ENCODE results near the gene TFEB. TPM values are rescaled to one million over a fixed set of nuclear protein-coding genes. Genes with fewer than 3 reads are reported as not detected.

TFEB gene
- 39.5 TPM for total RNA-seq
- long read RNA-seq, transcript TFEB-204 (9 exons, 2,331 nt): major isoform, 38 of 46 reads
- long read RNA-seq, partial matches to known transcripts: 3 of 46 reads
- long read RNA-seq, other reads (novel, unspliced or antisense): 4 of 46 reads

DNA sequence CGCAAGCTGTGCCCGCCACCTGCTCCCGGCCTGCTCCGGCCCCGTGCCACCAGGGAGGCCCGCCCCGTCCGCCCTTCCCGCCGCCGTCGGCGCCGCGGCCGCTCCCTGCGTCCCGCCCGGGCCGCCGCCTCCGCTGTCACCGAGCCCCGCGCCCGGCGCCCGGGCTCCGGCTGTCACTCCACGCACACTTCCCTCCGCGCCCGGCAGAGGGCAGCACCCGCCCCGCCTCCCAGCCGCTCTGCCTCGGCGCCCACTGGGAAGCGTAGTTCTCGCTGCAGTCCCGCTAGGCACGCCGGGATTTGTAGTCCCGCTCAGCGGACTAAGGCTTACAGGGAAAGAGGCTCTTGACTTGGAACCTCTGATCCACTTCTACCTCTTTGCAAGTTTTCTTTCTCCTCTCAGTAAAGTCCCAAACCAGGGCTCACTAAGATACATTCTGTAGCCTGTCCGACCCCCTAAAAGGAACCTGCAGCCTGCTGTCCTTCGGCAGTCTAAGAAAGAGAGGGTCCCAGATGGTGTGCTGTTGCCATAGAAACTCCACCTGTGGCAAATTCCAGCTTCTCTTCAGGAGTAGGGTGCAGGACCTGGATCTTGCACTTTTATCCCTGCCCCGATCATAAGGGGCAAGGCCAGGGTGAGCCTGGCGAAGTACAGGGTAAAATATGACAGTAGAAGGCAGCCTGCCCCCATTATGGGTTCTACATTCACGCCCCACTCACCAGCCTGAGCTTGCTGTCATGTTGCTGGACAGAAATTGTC lies at the start of gene TFEB:
TFEB (minus strand) TSS at position 182 of the 759 bp plus-strand sequence. CDS start 44,395 bp downstream, outside the sequence.
- intact Hi-C loops (cut with DNase I): loop anchor here (1.0 to 2.0 kb wide), 3 partner anchors 29 to 51 kb away; partner anchors contain the start of genes FRS3 and TOMM6

DNA sequence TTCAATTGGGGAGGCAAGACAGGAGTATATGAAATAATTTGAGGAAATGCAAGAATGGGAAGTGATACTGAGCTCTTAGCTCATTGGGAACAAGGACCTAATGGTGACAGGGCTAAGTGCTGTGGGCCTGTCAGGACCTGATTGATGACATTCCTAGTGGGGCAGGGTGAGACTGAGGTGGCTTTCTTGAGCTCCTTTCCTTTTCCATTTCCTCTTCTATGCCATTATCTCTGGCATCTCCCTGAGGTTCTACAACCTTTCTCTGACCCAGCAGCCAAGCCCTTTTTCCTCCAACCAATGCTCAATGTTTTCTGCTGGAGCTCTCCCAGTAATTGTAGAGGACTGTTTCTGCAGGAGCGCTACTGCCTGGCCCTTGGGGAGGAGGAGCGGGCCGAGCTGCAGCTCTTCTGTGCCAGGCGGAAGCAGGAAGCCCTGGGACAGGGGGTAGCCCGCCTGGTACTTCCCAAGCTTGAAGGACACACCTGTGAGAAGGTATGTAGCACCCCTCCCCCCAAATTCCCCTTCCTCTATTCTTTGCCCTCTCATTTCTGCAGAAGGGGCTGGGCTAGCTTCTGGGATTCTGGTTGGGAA lies 49.3 kb upstream of the TFEB start:
- no peak for DNase-seq (ENCODE audit: missing footprints)
- intact Hi-C loops (cut with DNase I): loop anchor here (5.0 to 10.0 kb wide), 3 partner anchors 113 to 1100 kb away; partner anchors contain the start of genes MRPS10 and USP49
- no peak for ATAC-seq

More for the DNA sequence above, at the start of gene TFEB:
- peak; percentile 98 for DNase-seq (ENCODE audit: missing footprints)
- ATAC-seq: peak; percentile 70

GRCh38 chr6:41783106-41783780 lies 47.8 kb upstream of the TFEB start:
- DNase-seq (ENCODE audit: missing footprints): no peak

GRCh38 chr6:41781366-41781730 lies 45.9 kb upstream of the TFEB start:
- intact Hi-C loops (cut with DNase I): loop anchor here (10.0 kb wide), 1 partner anchor 1103 kb away; no protein-coding TSS in a partner anchor
- ATAC-seq (no peak), DNase-seq (ENCODE audit: missing footprints) (no peak)

More at GRCh38 chr6:41783106-41783780, 47.8 kb upstream of the TFEB start:
- no peak for ATAC-seq
- intact Hi-C loops (cut with DNase I): loop anchor here (10.0 kb wide), 1 partner anchor 1102 kb away; no protein-coding TSS in a partner anchor

DNA sequence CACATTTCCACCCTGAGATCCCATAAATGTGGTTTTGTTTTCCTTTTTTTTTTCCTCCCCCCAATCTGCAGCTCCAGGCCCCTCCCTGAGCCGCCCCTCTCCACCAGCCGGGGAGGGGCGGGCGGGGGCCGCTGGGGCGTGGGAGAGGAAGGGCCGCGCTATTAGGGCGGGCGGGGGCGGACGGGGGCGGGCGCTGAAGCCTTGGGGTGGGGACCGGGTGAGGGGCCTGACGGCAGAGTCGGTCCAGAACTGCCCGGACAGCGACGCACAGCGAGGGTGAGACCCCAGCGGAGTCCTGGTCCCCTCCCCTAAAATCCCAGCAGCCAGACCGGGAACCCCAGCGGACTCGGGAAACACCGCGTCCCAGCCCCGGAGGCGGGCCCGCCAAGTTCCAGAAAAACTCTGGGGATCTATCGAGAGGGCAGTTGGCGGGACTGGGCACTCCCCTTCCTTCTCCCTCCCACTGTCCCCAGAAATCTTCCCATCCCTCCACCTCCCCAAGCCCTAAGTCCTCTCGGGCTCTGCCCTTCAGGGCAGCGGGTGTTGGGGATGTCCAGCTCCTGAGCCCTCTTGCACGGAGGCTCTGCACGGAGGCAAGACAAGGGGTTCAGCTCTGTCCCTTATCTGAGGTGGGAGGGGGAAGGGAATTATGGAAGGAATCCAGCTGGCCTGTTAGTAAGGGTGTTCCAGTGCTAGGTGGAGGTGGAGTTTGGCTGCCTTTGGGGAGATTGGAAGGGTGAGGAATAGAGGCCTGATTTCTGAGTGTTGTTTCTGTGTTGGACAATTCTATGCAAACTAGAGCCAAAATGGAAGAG lies 45.4 kb upstream of the TFEB start, which contains the start of gene PRICKLE4:
PRICKLE4 (plus strand) TSS at position 232 of the 815 bp plus-strand sequence. CDS start 2,692 bp downstream, outside the sequence.
- peak; percentile 36 for ATAC-seq
- DNase-seq (ENCODE audit: missing footprints): peak; percentile 76
- intact Hi-C loops (cut with DNase I): loop anchor here (1.0 to 10.0 kb wide), 4 partner anchors 157 to 1104 kb away; no protein-coding TSS in a partner anchor

- intact Hi-C loops (cut with DNase I): loop anchor here (1.0 to 10.0 kb wide), 8 partner anchors 45 to 1105 kb away; partner anchors contain the start of gene TFEB
- peak; percentile 99 for DNase-seq (ENCODE audit: missing footprints)
- ATAC-seq: peak; percentile 97
Observed at GRCh38 chr6:41779788-41780550, 44.6 kb upstream of the TFEB start, which contains the start of gene FRS3. TSS of gene FRS3 (minus strand) at chr6:41779900. CDS start at chr6:41776987, 2,913 bp downstream.

DNA sequence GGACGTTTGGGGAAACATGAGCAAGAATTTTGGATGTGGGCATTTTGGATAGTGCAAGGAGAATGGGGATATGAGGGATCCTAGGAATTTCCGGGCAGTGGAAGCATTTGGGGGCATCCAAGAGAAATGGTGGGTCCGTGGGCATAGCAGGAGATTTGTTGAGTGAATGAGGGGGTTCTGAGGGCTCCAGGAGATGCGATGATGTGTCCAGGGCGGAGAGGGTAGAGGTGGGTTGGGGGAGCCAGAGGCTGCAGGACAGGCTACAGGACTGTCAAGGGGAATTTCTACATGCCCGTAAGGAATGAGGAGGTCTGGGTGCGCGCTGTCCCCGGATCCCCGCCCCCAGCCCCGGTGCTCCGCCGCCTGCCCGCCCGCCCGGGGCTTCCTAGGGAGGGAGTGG lies 43.9 kb upstream of the TFEB start:
- intact Hi-C loops (cut with DNase I): loop anchor here (2.0 to 5.0 kb wide), 4 partner anchors 45 to 412 kb away; partner anchors contain the start of gene TFEB
- ATAC-seq (no peak), DNase-seq (ENCODE audit: missing footprints) (no peak)

DNA sequence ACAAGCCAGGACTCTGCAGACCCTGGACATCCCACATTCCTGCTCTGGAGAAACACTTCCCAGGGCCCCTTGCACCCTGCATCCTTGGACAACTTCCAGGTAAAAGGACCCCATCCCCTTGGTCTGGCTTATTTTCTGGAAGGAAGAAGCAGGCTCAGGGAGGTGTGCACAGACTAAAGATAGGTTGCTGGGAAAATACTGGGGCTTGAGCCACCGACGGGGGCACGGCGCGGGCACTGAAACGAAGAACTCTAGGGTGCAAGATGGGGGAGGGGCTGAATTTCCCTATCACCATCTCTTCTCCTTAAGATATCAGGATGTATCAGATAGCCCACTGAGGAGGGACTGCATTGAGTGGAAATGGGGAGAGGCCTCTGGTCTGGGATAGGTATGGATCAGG lies 43.5 kb upstream of the TFEB start:
- ATAC-seq (no peak), DNase-seq (ENCODE audit: missing footprints) (no peak)
- intact Hi-C loops (cut with DNase I): loop anchor here (2.0 to 5.0 kb wide), 4 partner anchors 44 to 412 kb away; partner anchors contain the start of gene TFEB

DNA sequence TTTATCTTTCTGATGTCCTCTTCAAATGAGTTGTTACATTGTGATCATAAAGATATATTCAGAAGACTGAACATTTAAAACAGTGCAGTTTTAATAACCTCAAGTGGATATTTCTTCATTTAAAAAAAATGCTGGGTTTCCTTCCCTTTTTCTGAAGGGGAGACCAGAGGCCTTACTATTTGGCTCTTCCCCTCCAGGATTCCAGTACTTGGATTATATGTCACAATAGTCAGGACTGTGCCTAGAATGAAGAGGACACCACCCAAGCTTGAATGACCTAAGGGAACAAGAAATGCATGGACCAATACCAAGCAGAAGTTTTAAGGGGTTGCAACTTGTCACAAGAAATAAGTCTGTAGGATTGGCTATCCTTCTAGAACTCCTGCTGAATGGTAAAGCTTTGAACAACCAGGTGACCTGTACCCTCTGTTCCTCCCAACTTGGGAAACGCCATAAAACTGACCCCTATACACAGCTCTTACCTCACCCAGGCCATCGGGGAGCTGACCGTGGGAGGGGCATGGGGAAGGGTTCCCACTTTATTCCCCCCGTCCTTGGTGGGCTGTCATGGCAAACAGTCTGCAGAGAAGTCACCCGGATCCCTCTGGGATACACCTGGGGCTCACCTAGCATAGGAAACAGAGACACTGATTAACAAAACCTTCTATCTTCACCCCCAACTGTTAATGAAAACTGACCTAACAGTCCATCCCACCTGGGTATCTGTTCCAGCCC lies 42.3 kb upstream of the TFEB start:
- intact Hi-C loops (cut with DNase I): loop anchor here (2.0 to 5.0 kb wide), 4 partner anchors 43 to 410 kb away; partner anchors contain the start of gene TFEB
- ATAC-seq (no peak), DNase-seq (ENCODE audit: missing footprints) (no peak)

DNA sequence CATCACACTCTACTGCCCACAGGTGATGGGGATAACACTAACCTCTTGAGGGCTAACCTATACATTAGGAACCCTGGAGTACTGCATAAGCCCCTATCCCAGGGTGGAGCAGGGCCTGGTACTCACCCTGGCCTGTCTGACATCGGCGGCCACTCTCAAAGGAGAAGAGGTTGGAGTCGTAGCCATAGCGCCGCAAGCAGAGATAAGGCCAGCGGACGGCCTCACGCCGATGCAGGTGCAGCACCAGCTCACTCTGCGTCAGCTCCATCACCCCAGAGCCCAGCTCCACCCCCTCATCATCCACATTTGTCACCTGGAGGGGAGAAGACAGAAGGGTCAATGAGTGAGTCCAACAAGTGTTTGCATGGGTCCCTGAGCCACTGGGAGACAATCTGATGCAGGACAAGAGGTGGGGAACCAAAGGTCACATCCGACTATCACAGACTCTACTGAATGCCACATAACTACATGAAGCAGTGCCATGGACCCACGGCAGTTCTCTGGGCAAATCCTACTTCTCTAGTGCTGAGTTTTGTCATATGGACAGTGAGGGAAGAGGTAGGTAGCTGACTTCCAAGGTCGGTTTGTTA lies 40.0 kb upstream of the TFEB start:
- intact Hi-C loops (cut with DNase I): loop anchor here (5.0 kb wide), 3 partner anchors 78 to 408 kb away; no protein-coding TSS in a partner anchor
- ATAC-seq (no peak), DNase-seq (ENCODE audit: missing footprints) (no peak)

DNA sequence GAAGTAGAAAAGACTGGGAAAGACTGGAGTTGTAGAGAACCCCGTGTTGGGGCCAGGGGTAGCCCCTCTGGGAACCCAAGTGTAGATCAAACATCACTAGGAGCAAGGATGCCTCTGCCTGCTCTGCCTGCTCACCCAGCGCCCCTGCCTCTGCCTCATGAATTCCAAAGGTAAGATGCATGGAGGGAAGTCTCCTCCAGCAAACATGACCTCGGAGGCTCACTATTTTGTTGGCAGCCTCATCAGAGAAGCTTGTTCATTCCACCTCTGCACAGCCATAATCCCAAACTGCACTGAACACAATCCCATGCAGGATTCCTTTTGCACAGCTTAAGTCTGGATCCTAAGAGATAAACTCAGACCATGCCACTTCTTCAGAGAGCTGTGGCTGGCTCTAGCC lies 39.4 kb upstream of the TFEB start:
- DNase-seq (ENCODE audit: missing footprints): no peak
- intact Hi-C loops (cut with DNase I): loop anchor here (5.0 kb wide), 3 partner anchors 78 to 408 kb away; no protein-coding TSS in a partner anchor
- ATAC-seq: no peak

GRCh38 chr6:41771058-41771983 lies 35.9 kb upstream of the TFEB start:
- no peak for DNase-seq (ENCODE audit: missing footprints)
- intact Hi-C loops (cut with DNase I): no loop called here
- no peak for ATAC-seq

DNA sequence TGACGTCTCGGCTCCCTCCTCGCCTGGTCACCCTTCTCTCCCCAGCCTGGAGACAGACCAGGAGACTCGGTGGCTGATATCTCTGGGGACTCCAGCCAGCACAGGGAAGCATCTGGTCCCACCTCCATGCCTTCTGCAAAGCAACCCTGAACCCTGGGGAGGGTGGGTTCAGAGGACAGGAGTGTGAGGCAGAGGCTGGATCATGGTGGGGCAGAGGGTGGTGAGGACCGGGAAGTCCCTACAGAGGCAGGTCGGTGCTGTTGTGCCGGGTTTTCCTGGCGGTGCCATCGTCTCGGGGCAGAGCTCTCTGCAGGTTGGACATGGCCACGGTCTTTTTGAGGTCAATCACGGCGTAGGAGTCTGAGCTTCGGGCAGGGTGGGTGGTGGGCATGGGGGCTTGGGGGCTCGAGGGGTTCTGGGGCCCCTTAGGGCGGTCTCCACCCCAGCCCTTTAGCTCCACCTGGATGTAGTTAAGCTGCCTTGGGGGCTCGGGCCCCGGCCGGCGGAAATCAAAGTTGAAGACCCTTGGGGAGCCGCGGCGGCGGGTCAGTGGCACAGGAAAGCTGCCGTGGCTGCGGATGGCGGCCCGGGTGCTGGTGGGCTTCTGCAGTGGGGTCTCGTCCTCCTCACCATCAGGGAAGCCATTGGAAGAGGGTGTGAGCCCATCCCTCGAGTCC lies 35.1 kb upstream of the TFEB start:
- DNase-seq (ENCODE audit: missing footprints): no peak
- intact Hi-C loops (cut with DNase I): no loop called here
- no peak for ATAC-seq

DNA sequence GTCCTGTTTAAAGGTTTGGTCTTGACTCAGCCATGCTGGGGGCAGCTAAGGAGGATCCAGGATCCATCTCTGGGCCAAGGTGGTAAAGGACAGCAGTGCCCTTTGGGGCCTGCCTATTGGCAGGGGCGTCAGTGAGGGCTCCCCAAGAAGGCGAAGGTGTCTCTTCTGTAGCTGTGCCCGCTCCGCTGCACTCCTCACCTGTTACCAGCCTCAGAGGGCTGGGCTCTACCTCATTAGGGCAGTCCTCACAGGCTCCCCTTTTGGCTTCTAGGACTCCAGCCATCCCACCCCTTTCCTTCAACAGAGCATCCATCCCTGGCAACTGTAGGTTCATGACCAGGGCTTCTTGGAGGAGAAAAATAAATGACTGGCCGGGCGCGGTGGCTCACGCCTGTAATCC lies 34.0 kb upstream of the TFEB start:
- DNase-seq (ENCODE audit: missing footprints) (no peak), ATAC-seq (no peak)
- intact Hi-C loops (cut with DNase I): no loop called here

Data from Right ventricle myocardium inferior (tissue), 1 donor.